HepG2 (cell line): ENCODE measurements around the gene IPO8. TPM values are rescaled to one million over a fixed set of nuclear protein-coding genes. Genes with fewer than 3 reads are reported as not detected.

Source experiments
- ATAC-seq: fragments of 200-7000 bp; cut with Tn5 transposase; 3 replicates; pipeline ENCODE4 v1.9.1; 2020; ENCODE audit warnings: mild to moderate bottlenecking, moderate library complexity
- BruUV-seq: library from RNA; stranded (reverse); fragments of 400-500 nt; replicated peaks from 2 replicates; lab custom pipeline; 2021; lab: Mats Ljungman, UMichigan
- CTCF ChIA-PET: fragments of 300-600 bp; formaldehyde crosslinking; extraction: SDS; loops from one replicate; lab custom pipeline; 2021; ENCODE audit warnings: low total read pairs, inconsistent platforms, low intra/inter-chr PET ratio; lab: Yijun Ruan, JAX
- POLR2A ChIA-PET: fragments of 350-600 bp; sonication (Branson Sonifier 250); formaldehyde crosslinking; loops from one replicate; lab custom pipeline; 2020; ENCODE audit warnings: antibody characterized with exemption, inconsistent platforms; lab: Yijun Ruan, JAX
- DNase-seq: peaks from one replicate; pipeline ENCODE4 v3.0.0-alpha.2; 2015; ENCODE audit warnings: low spot score
- FAIRE-seq: peaks from 3 replicates; lab custom pipeline; 2011; peaks lifted over from hg19 to GRCh38; lab: Jason Lieb, UNC
- H2AFZ ChIP-seq: one replicate; pipeline ENCODE4 v1.6.1; 2011; ENCODE audit warnings: low read length, inconsistent platforms
- H3K27ac ChIP-seq: fragments of 300-600 bp; 3 replicates; pipeline ENCODE4 v1.8.0; 2011; ENCODE audit warnings: mixed run types, mild to moderate bottlenecking, mixed read lengths, low read length, inconsistent platforms; ENCODE audit not compliant: insufficient read depth; ENCODE audit errors: extremely low read length
- H3K27me3 ChIP-seq, 2 experiments: fragments of 200-600 bp in 1 of 2; 2 replicates in 1 of 2; 3 replicates in 1 of 2; pipeline versions ENCODE4 v1.6.0 to v1.8.0; 2011; ENCODE audit warnings: low read length in 2 of 2, mild to moderate bottlenecking in 2 of 2, moderate library complexity in 2 of 2, inconsistent platforms in 1 of 2; ENCODE audit not compliant: insufficient read depth in 2 of 2, control insufficient read depth in 1 of 2
- H3K36me3 ChIP-seq, 2 experiments: fragments of 200-600 bp in 1 of 2; replicated peaks in 1 of 2; 2 replicates in 1 of 2; 3 replicates in 1 of 2; pipeline versions ENCODE4 v1.5.1 to v1.8.0; 2011; ENCODE audit warnings: low read length in 2 of 2, inconsistent platforms in 1 of 2; ENCODE audit not compliant: insufficient read depth in 2 of 2, control insufficient read depth in 1 of 2
- H3K4me1 ChIP-seq: 2 replicates; pipeline ENCODE4 v1.5.1; 2012; ENCODE audit warnings: low read length, inconsistent platforms; ENCODE audit not compliant: insufficient read depth
- H3K4me2 ChIP-seq: 2 replicates; pipeline ENCODE4 v1.6.0; 2011; ENCODE audit warnings: low read depth, low read length, inconsistent platforms
- H3K4me3 ChIP-seq, 3 experiments: fragments of 200-600 bp in 1 of 3; sonication (generic), shearing (Covaris generic) in 1 of 3; replicated peaks in 1 of 3; 2 replicates each; pipeline ENCODE4 v1.5.1; 2011 to 2016; ENCODE audit warnings: low read length in 3 of 3, inconsistent platforms in 2 of 3, low read depth in 2 of 3, mild to moderate bottlenecking in 2 of 3, control low read depth in 1 of 3, mixed read lengths in 1 of 3; ENCODE audit not compliant: insufficient read depth in 1 of 3
- H3K79me2 ChIP-seq: one replicate; pipeline ENCODE4 v1.6.1; 2011; ENCODE audit warnings: low read length, inconsistent platforms; ENCODE audit not compliant: insufficient read depth
- H3K9ac ChIP-seq: 2 replicates; pipeline ENCODE4 v1.6.0; 2011; ENCODE audit warnings: mild to moderate bottlenecking, low read depth, low read length, inconsistent platforms; ENCODE audit not compliant: insufficient read depth
- H3K9me3 ChIP-seq: 2 replicates; pipeline ENCODE4 v1.5.1; 2012; ENCODE audit warnings: mild to moderate bottlenecking, low read length
- H4K20me1 ChIP-seq: 2 replicates; pipeline ENCODE4 v1.6.0; 2011; ENCODE audit warnings: inconsistent platforms, mild to moderate bottlenecking, low read length, moderate library complexity; ENCODE audit not compliant: insufficient read depth
- CTCF ChIP-seq: sonication (generic); formaldehyde crosslinking; IDR thresholded peaks from 2 replicates; pipeline ENCODE4 v1.5.0; 2020; ENCODE audit warnings: mild to moderate bottlenecking, missing genetic modification reagents, moderate library complexity
- GMEB2 ChIP-seq: IDR thresholded peaks from 2 replicates; pipeline ENCODE4 v1.6.1; 2016; ENCODE audit warnings: missing biosample characterization, missing genetic modification reagents, low read depth
- HMGXB4 ChIP-seq, 2 experiments: sonication (generic) in 1 of 2; formaldehyde crosslinking in 1 of 2; IDR thresholded peaks; 2 replicates each; pipeline versions ENCODE4 v1.4.0 to v1.6.1; 2018 to 2020; ENCODE audit warnings: missing genetic modification reagents in 2 of 2, borderline replicate concordance in 1 of 2, low read depth in 1 of 2, mild to moderate bottlenecking in 1 of 2, missing biosample characterization in 1 of 2
- NCOA2 ChIP-seq: sonication (generic); formaldehyde crosslinking; IDR thresholded peaks from 2 replicates; pipeline ENCODE4 v1.8.0; 2022; ENCODE audit warnings: inconsistent platforms
- PAWR ChIP-seq: sonication (generic); formaldehyde crosslinking; IDR thresholded peaks from 2 replicates; pipeline ENCODE4 v1.4.0; 2020; ENCODE audit warnings: missing genetic modification reagents, mild to moderate bottlenecking, borderline replicate concordance
- ZNF562 ChIP-seq: sonication (generic); formaldehyde crosslinking; IDR thresholded peaks from 2 replicates; pipeline ENCODE4 v1.8.0; 2022; ENCODE audit warnings: missing genetic modification reagents, borderline replicate concordance
- WGBS: methylation state at CpG from one replicate; pipeline ENCODE4 v1.1.6; 2017; ENCODE audit warnings: low lambda C conversion rate; 5-methylcytosine and 5-hydroxymethylcytosine counted together
- in situ Hi-C: cut with HindIII; loops from 2 replicates; pipeline ENCODE4 v1.10.0; 2017; ENCODE audit warnings: low pct_unique_long_range_greater_than_20kb; ENCODE audit not compliant: extremely low pct_ligation_motif_present
- intact Hi-C: fragments of 100-400 bp; cut with micrococcal nuclease; formaldehyde crosslinking; loops from one replicate; pipeline ENCODE4 v1.10.0; 2022; ENCODE audit not compliant: unreplicated experiment
- polyA plus RNA-seq, 8 experiments: library from polyadenylated mRNA; depleted of rRNA in 3 of 8; stranded (reverse) in 7 of 8; unstranded in 1 of 8; fragments of >200 nt; fragmentation: Illumina TruSeq in 4 of 8; extraction: Trizol in 4 of 8; gene quantifications; 2 replicates each; pipeline versions ENCODE4 v1.2.1 to v1.2.3, GENCODE V29; 2011 to 2016; ENCODE audit warnings: low read depth in 4 of 8, missing spikeins in 1 of 8, mixed read lengths in 1 of 8; ENCODE audit not compliant: insufficient read depth in 1 of 8
- total RNA-seq, 5 experiments: library from RNA; depleted of rRNA; stranded (reverse); fragments of >200 nt; fragmentation: Illumina TruSeq; extraction: Trizol; gene quantifications; 2 replicates each; pipeline ENCODE4 v1.2.3, GENCODE V29; 2016; ENCODE audit warnings: low read depth in 1 of 5
- TF ChIP-seq, protein P1 (sequence below): sonication (generic); formaldehyde crosslinking; IDR thresholded peaks from 2 replicates; pipeline ENCODE4 v1.8.0; 2022; ENCODE audit warnings: missing genetic modification reagents, mild to moderate bottlenecking, borderline replicate concordance
- TF ChIP-seq, protein P2 (sequence below): sonication (generic); formaldehyde crosslinking; IDR thresholded peaks from 2 replicates; pipeline ENCODE4 v1.4.0; 2020; ENCODE audit warnings: missing genetic modification reagents

Gene IPO8
- total and polyA plus RNA-seq, 2 of the 13 experiments (the other 11 are each of a cell fraction or from before 2014, with no cell fraction given): 6.3 to 21.8 TPM

DNA sequence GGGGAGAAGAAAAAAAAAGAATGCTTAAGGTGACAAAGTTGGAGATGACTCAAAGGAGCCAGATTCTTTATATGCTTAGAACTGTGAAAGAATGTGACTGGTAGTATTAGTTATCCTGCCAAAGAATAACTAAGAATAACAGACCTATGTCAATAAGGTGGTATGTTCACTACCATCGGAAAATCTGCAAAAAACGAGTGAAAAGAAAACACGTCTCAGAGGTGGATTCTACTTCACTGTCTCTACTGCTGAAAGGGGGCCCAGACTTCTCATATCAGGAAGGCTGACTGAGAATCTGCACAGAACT, 64.7 kb downstream of the IPO8 start (continued):
- TF ChIP-seq GMEB2 (CRISPR knock-in tag): no peak
- no peak for TF ChIP-seq CTCF (CRISPR knock-in tag)

DNA sequence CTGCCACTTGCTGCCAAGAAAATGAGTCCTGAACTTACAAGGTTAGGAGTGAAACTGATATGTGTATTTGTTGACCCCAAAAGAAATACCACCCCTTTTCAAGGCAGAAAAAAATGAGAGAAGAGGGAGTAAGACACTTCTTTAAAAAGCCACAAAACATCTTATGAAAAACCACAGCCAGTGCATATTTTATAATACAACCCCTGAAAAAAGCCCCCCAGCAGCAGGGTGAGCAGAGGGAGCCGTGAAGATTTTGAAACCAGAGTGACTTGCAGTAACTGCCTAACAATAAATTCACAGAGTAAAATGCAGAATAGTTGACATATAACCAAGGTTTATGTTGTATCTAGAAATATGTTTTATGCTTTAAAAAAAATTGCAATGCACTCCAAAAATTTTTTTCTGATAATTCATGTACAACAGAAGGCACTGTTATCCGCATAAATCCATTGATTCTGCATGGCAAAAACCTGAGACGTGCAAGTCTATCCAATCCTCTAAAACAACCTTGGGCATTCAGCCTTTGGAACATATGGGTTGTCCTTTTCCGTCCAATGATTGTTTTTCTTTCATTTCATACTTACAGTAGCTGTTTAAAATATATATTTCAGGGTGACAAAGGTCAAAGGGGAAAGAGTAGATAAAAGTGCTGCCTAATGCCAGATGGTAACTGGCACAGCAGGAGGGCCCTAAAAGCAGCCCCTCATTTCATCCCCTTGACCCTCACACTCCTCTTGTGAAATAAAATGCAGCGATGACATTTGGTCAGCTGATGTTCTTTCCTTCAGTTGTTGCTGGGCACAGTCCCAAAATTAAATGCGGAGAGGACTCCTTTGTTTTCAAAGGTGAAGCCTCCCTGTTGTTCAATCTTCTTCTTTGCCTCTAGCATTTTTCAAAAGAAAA, 65.3 kb downstream of the IPO8 start:
- Histone ChIP-seq H3K79me2 (no peaks in the 10 kb centered on the region), H3K4me3 (no peak overlapping the region), H4K20me1 (no peaks in the 10 kb centered on the region), H3K4me1 (peaks cover 11% of the 10 kb centered on the region), H3K27ac (no peak overlapping the region), H3K4me2 (no peak overlapping the region), H2AFZ (no peak overlapping the region), H3K27me3 (no peaks in the 10 kb centered on the region; a peak in 1 of 5 replicates), H3K9ac (no peak overlapping the region), H3K36me3 (peaks cover 2 to 31% of the 10 kb centered on the region in 2 experiments; a peak in 4 of 5 replicates), H3K9me3 (no peaks in the 10 kb centered on the region)
- no TSS peak for BruUV-seq
- intact Hi-C loops (no loop called here), in situ Hi-C loops (no loop called here)
- FAIRE-seq: no peak
- POLR2A ChIA-PET: no interaction called here
- no peak for ATAC-seq
- CTCF ChIA-PET: no interaction called here
- DNase-seq: no peak
- WGBS: 96% methylated on average over 6 of the region's 6 CpGs
- TF ChIP-seq, protein P1, sequence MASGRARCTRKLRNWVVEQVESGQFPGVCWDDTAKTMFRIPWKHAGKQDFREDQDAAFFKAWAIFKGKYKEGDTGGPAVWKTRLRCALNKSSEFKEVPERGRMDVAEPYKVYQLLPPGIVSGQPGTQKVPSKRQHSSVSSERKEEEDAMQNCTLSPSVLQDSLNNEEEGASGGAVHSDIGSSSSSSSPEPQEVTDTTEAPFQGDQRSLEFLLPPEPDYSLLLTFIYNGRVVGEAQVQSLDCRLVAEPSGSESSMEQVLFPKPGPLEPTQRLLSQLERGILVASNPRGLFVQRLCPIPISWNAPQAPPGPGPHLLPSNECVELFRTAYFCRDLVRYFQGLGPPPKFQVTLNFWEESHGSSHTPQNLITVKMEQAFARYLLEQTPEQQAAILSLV (CRISPR knock-in tag): no peak
- TF ChIP-seq, protein P2, sequence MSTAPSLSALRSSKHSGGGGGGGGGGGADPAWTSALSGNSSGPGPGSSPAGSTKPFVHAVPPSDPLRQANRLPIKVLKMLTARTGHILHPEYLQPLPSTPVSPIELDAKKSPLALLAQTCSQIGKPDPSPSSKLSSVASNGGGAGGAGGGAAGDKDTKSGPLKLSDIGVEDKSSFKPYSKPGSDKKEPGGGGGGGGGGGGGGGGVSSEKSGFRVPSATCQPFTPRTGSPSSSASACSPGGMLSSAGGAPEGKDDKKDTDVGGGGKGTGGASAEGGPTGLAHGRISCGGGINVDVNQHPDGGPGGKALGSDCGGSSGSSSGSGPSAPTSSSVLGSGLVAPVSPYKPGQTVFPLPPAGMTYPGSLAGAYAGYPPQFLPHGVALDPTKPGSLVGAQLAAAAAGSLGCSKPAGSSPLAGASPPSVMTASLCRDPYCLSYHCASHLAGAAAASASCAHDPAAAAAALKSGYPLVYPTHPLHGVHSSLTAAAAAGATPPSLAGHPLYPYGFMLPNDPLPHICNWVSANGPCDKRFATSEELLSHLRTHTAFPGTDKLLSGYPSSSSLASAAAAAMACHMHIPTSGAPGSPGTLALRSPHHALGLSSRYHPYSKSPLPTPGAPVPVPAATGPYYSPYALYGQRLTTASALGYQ (CRISPR knock-in tag): no peak
- TF ChIP-seq PAWR (CRISPR knock-in tag) (no peak), HMGXB4 (CRISPR knock-in tag; IDR thresholded peaks at IDR 0.05; ENCODE audit: borderline replicate concordance in 1 of 2, low read depth in 1 of 2) (no peak), ZNF562 (CRISPR knock-in tag) (no peak), NCOA2 (CRISPR knock-in tag) (no peak)
